Testis (tissue), 3 donors: ENCODE measurements around the gene CTSE. TPM values are rescaled to one million over a fixed set of nuclear protein-coding genes. Genes with fewer than 3 reads are reported as not detected.

ENCODE experiments used
- DNase-seq: peaks from one replicate; pipeline ENCODE4 v3.0.0-alpha.2; 2019
- H3K27ac ChIP-seq, 2 donors: fragments of 200-600 bp; sonication (generic); one replicate each; pipeline ENCODE4 v1.5.1; 2019
- H3K27me3 ChIP-seq: fragments of 200-600 bp; sonication (generic); one replicate; pipeline ENCODE4 v1.5.1; 2019
- H3K36me3 ChIP-seq: fragments of 200-600 bp; sonication (generic); one replicate; pipeline ENCODE4 v1.5.1; 2017; ENCODE audit warnings: low read depth; ENCODE audit errors: missing control alignments
- H3K4me1 ChIP-seq: fragments of 200-600 bp; sonication (generic); one replicate; pipeline ENCODE4 v1.5.1; 2019
- H3K4me3 ChIP-seq, 2 donors: fragments of 200-600 bp; sonication (generic); one replicate each; pipeline ENCODE4 v1.5.1; 2017 to 2019
- H3K9me3 ChIP-seq: fragments of 200-600 bp; sonication (generic); one replicate; pipeline ENCODE4 v1.5.1; 2017
- POLR2A ChIP-seq: fragments of 450-650 bp; IDR thresholded peaks from one replicate; pipeline ENCODE4 v1.6.1; 2017; ENCODE audit warnings: antibody characterized with exemption, mild to moderate bottlenecking, moderate library complexity
- WGBS, 2 donors: methylation state at CpG; one replicate each; pipeline ENCODE4 v1.1.5; 2018; 5-methylcytosine and 5-hydroxymethylcytosine counted together
- intact Hi-C: fragments of 100-400 bp; cut with DNase I; formaldehyde crosslinking; loops from one replicate; pipeline ENCODE4 v1.15.1; 2023; ENCODE audit warnings: low total_unique reads
- polyA plus RNA-seq: library from polyadenylated mRNA; stranded (reverse); fragments of 350-450 nt; fragmentation: Illumina TruSeq; extraction: RNeasy Lipid Tissue Mini Kit (QIAGEN cat#74804); gene quantifications from one replicate; pipeline ENCODE4 v1.2.3, GENCODE V29; 2014; ENCODE audit warnings: low read depth, low replicate concordance; ENCODE audit not compliant: insufficient read depth
- total RNA-seq, 2 donors: library from RNA; depleted of rRNA; stranded (reverse); fragments of >200 nt; gene quantifications; one replicate each; pipeline ENCODE4 v1.2.3, GENCODE V29; 2016
- TF ChIP-seq, protein P1 (sequence below), 3 experiments: fragments of 450-650 bp in 2 of 3; fragments of 200-600 bp in 1 of 3; sonication (generic) in 1 of 3; IDR thresholded peaks; one replicate each; pipeline ENCODE4 v1.5.1; 2016 to 2019; ENCODE audit warnings: antibody characterized with exemption in 3 of 3, mild to moderate bottlenecking in 2 of 3, moderate library complexity in 1 of 3

The CTSE gene
- total and polyA plus RNA-seq, 3 donors from 2014 or later = 0.16 to 0.98 TPM; not detected in 1

GRCh38 chr1:206021626-206022365 is 1.9 kb downstream of the CTSE start:
- TF ChIP-seq, protein P1, sequence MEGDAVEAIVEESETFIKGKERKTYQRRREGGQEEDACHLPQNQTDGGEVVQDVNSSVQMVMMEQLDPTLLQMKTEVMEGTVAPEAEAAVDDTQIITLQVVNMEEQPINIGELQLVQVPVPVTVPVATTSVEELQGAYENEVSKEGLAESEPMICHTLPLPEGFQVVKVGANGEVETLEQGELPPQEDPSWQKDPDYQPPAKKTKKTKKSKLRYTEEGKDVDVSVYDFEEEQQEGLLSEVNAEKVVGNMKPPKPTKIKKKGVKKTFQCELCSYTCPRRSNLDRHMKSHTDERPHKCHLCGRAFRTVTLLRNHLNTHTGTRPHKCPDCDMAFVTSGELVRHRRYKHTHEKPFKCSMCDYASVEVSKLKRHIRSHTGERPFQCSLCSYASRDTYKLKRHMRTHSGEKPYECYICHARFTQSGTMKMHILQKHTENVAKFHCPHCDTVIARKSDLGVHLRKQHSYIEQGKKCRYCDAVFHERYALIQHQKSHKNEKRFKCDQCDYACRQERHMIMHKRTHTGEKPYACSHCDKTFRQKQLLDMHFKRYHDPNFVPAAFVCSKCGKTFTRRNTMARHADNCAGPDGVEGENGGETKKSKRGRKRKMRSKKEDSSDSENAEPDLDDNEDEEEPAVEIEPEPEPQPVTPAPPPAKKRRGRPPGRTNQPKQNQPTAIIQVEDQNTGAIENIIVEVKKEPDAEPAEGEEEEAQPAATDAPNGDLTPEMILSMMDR (IDR thresholded peaks at IDR 0.05) = no peak
- TF ChIP-seq POLR2A = no peak
- no peaks in the 10 kb centered on the region for H3K4me1 ChIP-seq
- no peak for DNase-seq
- intact Hi-C loops = no loop called here
- H3K4me3 ChIP-seq = no peak overlapping the region
- WGBS, 2 donors = 72 to 81% methylated on average over 4 of the region's 4 CpGs
- H3K27ac ChIP-seq = no peak overlapping the region
- H3K9me3 ChIP-seq = no peaks in the 10 kb centered on the region
- no peaks in the 10 kb centered on the region for H3K27me3 ChIP-seq
- no peaks in the 10 kb centered on the region for H3K36me3 ChIP-seq

DNA sequence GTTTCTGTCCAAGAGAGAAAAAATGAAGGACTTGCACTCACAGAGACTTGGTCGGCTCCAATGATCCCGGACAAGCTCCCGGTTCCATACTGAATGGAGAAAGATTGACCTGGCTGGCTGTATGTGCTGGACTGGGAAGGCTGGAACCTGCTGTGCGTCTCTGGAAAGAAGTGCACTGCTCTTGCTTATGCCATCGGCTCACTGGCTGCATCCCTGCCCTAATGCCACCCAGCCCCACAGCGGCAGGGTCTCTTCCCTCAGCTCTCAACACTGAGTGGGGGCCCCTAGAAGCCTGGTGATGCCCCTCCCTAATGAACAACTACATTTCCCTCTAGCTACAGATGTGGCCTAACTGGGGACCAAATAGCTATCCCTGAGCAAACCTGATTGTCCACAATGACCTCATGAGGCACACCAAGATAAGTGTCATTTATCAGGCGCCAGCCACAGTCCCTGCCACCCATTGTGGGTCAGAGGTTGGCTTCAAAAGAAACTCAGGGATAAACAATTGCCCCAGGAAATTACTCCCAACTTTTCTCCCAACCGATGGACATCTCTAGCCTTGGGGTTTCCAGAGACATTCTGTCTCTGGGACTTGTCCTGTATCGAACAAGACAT is 2.6 kb downstream of the CTSE start:
- Histone ChIP-seq H3K4me3 (no peak overlapping the region), H3K4me1 (no peaks in the 10 kb centered on the region), H3K9me3 (no peaks in the 10 kb centered on the region), H3K36me3 (no peaks in the 10 kb centered on the region), H3K27ac (no peak overlapping the region), H3K27me3 (no peaks in the 10 kb centered on the region)
- no peak for TF ChIP-seq POLR2A
- TF ChIP-seq, protein P1 (IDR thresholded peaks at IDR 0.05) = no peak
- no peak for DNase-seq
- intact Hi-C loops = no loop called here
- 88 to 90% methylated on average over 7 to 9 of the region's 9 CpGs for WGBS, 2 donors

- Histone ChIP-seq H3K27me3 (no peaks in the 10 kb centered on the region), H3K4me1 (no peaks in the 10 kb centered on the region), H3K27ac (no peak overlapping the region), H3K36me3 (no peaks in the 10 kb centered on the region), H3K9me3 (no peaks in the 10 kb centered on the region), H3K4me3 (no peak overlapping the region)
- DNase-seq = no peak
- no peak for TF ChIP-seq POLR2A
- TF ChIP-seq, protein P1 (IDR thresholded peaks at IDR 0.05) = no peak
- 77 to 81% methylated on average over 4 of the region's 4 CpGs for WGBS, 2 donors
- intact Hi-C loops = no loop called here
Measured at GRCh38 chr1:206020393-206021007, 3.2 kb downstream of the CTSE start.

GRCh38 chr1:206015071-206015470 is 8.6 kb downstream of the CTSE start:
- Histone ChIP-seq H3K27ac (no peak overlapping the region), H3K4me3 (no peak overlapping the region), H3K27me3 (no peaks in the 10 kb centered on the region), H3K9me3 (no peaks in the 10 kb centered on the region), H3K4me1 (no peaks in the 10 kb centered on the region), H3K36me3 (no peaks in the 10 kb centered on the region)
- 78 to 93% methylated on average over 1 of the region's 1 CpG for WGBS, 2 donors
- TF ChIP-seq, protein P1 (IDR thresholded peaks at IDR 0.05) = no peak
- TF ChIP-seq POLR2A = no peak
- intact Hi-C loops = no loop called here
- DNase-seq = no peak
